NCI-H446 (cell line): Measurements from ENCODE around the gene CPAMD8.
"Not testable (repeated sequence)": the region's sequence is repeated elsewhere in the genome, so short reads cannot be mapped to it uniquely, and the experiment has no call there.

Source experiments
- DNase-seq, 2 experiments: peaks; one replicate each; lab custom pipeline; 2025; lab: John Stamatoyannopoulos, UW

The CPAMD8 gene

DNA sequence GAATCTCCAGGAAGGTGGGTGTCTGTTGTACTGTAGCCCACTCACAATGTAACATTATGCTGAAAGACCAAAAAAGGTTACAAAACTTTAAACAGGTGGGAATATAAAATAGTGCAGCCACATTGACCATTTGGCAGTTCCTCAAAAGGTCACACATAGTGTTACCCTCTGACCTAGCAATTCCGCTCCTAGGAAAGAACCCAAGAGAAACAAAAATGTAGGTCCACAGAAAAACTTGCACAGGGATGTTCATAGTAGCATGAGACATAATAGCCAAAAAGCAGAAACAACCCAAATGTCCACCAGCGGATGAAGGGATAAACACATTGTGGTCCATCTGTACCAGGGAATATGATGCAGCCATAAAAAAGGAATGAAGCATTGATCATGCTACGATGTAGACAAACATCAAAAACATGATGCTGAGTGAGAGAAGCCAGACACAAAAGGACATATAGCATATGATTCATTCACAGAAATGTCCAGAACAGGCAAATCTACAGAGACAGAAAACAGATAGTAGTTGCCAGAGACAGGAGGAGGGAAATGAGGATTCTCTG is 27.9 kb downstream of the CPAMD8 start:
- no peak for DNase-seq

DNA sequence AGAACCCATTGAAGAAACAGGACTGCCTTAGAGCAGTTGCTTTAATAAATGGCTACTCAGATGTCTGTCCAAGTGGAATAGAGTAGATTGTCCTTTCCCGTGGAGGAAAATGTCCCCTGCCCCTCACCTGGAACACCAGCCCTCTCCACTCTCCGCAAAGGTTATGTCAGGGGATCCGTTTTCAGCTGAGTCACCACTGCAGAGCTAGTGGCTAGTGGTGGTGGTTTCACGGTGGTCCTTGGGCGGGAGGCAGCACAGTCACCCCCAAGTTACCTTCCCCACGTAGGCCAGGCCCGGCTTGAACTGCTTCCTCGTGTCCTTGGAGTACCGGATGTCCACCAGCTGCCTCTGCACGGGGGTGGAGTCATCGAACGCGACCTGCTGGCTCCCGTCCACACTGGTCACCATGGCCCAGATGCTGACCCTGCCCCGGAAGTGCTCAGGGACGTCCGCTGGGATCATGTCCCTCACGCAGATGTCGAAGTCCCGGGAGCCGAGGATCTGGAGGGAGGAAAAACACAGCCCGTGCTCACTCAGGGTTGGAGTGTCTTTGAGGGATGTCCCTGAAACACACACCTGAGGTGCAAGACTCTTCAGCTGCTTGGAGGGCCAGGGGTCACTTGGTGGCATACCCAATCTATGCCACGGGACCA is 29.6 kb downstream of the CPAMD8 start:
- DNase-seq: not testable (repeated sequence)

DNA sequence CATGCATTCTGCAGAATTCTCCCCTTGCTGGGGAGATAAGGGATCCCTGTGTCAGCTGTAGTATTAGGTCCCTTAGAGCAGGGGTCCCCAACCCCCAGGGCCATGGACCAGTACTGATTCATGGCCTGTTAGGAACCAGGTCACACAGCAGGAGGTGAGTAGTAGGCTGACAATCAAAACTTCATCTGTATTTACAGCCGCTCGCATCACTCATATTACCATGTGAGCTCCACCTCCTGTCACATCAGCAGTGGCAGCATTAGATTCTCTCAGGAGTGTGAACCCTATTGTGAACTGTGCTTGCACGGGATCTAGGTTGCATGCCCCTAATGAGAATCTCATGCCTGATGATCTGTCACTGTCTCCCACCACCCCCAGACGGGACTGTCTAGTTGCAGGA is 37.9 kb downstream of the CPAMD8 start:
- DNase-seq: no peak

DNA sequence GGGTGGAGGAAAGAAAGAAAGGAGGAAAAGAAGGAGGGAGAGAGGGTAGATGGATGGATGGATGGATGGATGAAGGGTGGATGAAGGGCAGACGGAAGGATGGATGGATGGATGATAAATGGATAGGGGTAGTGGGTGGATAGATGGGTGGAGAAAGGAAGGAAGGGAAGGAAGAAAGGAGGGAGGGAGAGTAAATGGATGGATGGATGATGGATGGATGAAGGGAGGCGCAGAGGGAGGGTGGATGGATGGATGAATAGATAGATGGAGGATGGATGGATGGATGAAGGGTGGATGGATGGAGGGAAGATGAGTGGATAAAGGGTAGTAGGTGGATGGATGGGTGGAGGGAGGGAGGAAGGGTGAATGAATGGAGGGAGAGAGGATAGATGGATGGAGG is 41.2 kb downstream of the CPAMD8 start:
- no peak for DNase-seq

DNA sequence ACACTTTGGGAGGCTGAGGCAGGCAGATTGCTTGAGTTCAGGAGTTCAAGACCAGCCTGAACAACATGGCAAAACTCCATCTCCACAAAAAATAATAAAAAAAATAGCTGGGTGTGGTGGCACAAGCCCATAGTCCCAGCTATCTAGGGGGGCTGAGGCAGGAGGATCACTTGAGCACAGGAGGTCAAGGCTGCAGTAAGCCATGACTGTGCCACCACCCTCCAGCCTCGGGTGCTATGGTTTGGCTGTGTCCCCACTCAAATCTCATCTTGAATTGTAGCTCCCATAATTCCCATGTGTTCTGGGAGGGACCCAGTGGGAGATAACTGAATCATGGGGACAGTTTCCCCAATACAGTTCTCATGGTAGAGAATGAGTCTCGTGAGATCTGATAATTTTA is 44.0 kb downstream of the CPAMD8 start:
- not testable (repeated sequence) for DNase-seq

DNA sequence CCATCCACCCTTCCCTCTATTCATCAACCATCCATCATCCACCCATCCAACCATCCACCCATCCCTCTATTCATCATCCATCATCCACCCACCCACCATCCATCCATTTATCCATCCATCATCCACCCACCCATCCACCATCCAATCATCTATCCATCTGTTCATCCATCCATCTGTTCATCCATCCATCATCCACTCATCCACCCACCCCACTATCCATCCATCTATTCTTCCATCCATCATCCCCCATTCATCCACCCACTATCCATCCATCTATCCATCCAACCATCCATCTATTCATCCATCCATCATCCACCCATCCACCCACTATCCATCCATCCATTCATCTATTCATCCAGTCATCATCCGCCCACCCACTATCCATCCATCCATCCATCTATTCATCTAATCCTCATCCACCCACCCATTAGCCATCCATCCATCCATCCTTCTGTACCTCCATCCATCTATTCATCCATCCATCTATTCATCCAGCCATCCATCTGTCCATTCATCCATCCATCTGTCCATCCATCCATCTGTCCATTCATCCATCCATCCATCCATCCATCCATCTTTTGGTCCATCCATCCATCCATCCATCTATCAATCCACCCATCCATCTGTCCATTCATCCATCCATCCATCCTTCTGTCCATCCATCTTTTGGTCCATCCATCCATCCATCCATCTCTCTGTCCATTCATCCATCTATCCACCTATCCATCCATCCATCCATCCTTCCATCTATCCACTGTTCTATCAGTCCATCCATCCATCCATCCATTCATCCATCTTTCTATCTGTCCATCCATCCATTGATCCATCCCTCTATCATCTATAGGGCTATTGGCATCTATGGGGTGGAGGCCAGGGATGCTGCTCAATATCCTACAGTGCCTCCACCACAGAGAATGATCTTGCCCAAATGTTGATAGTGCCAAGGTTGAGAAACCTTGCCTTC is 47.5 kb downstream of the CPAMD8 start:
- DNase-seq: no peak

DNA sequence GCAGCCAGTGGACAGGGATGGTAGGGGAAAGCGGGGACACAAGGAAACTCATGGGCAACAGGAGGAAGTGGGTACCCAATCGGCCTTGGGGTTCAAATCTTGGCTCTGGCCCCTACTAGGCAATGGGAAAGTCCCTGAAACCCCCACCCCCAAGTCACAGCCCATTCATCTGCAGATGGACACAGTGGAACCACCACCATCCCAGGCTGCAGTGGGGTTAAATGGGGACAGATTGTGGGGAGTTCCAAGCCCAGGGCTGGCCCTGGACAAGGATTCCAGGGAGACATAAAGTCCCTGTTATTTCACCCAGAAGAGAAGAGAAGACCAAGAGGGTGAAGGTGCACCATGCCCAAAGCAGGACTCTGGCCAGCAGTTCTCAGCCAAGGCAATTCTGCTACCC is 48.5 kb downstream of the CPAMD8 start:
- DNase-seq: no peak

DNA sequence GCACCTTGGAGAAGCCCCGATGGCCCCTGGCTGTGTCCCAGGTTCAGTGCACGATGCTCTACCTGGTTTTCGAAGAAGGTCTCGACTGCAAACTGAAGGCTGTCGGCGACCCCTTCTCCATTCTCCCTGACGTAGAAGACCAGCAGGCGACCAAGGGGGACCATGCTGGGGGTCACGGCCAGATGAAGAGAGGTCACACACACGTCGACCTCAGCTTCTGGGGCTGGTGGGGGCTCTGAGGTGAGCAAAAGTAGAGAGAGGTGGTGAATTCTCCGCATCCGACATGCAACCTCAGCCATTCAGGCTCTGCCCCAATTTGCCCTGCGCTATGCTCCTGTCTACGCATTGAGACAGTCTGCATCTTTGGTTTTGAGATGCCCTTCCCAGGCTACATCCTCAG is 49.3 kb downstream of the CPAMD8 start:
- no peak for DNase-seq

DNA sequence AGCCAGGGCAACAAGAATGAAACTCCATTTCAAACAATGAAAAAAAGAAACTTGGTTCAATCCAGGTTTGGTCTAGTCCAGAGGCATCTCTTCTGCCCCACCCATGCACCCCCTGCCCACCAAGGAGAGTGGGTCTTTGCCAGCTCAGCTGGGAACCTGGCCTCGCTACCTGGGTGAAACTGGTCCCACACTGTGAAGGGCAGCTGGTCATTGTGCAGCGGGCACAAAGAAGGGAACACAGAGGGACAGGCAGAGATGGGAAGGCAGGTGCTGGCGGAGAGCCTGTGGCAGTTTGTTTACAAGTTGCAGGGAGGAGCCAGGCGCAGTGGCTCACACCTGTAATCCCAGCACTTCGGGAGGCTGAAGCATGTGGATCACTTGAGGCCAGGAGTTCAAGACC is 50.2 kb downstream of the CPAMD8 start:
- DNase-seq: no peak

DNA sequence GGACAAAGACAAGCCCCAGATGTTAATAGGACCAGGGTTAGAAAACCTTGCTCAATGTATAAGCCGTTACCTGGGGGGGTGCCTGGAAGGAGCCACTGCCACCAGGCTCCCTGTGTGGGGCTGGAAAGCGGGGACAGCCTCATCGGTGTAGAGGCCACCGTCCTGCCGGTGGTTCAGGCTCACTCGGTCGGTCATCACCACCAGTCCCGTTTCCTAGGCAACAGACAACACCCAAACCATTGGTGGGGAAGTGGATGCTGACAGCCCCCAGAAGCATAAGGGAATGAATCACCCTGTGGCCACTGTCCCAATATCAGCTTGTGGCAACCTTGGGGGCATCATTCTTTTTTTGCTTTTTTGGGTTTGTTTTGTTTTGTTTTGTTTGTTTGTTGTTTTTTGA is 55.8 kb downstream of the CPAMD8 start:
- no peak for DNase-seq

DNA sequence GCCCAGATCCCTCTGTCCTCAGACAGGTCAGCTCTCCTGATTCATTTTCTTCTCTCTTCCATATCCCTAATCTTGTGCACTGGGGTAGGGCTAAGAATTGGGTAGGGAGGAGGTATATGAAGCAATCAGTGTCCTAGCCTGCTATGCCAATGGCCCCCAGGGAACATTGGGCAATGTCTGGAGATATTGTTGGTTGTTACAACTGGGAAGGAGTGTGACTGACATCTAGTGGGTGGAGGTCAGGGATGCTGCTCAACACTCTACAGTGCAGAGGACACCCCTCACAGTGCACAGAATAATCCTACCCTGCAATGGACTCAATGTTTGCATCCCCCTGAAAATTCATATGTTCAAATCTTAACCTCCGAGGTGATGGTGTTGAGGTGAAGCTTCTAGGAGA is 57.5 kb downstream of the CPAMD8 start:
- DNase-seq: peak in 1 of 2 experiments; percentile 5

DNA sequence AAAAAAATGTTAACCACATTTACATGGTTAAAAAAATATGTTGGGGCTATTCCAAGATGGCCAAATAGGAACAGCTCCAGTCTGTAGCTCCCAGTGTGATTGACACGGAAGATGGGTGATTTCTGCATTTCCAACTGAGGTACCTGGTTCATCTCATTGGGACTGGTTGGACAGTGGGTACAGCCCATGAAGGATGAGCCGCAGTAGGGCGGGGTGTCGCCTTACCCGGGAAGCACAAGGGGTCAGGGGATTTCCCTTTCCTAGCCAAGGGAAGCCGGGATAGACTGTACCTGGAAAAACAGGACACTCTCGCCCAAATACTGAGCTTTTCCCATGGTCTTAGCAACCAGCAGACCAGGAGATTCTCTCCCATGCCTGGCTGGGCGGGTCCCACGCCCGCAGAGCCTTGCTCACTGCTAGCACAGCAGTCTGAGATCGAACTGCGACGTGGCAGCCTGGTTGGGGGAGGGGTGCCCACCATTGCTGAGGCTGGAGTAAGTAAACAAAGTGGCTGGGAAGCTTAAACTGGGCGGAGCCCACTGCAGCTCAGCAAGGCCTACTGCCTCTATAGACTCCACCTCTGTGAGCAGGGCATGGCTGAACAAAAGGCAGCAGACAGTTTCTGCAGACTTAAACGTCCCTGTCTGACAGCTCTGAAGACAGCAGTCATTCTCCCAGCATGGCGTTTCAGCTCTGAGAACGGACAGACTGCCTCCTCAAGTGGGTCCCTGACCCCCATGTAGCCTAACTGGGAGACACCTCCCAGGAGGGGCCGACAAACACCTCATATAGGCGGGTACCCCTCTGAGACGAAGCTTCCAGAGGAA is 65.4 kb downstream of the CPAMD8 start:
- DNase-seq: peak in 1 of 2 experiments; percentile 12

DNA sequence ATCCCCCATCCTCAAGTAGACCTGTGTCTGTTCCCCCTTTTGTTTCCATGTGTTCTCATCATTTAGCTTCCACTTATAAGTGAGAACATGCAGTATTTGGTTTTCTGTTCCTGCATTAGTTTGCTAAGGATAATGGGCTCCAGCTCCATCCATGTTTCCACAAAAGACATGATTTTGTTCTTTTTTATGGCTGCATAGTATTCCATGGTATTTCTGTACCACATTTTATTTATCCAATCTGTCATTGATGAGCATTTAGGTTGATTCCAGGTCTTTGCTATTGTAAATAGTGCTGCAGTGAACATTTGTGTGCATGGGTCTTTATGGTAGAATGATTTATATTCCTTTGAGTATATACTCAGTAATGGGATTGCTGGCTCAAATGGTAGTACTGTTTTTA is 68.3 kb downstream of the CPAMD8 start:
- DNase-seq: not testable (repeated sequence)

DNA sequence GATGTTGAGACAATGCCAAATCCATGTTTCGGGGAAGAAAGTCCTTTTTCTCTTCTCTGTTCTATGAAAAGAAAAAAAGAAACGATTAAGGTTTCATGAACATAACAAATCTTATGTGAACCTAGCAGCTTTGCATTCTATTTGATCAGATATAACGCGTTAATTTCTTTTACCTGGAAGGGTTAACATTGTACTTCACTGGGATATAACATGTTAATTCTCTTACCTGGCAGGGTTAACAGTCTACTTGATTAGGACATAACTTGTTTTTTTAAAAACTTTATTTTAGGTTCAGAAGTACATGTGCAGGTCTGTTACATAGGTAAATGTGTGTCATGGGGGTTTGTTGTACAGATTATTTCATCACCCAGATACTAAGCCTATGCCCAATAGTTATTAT is 68.8 kb downstream of the CPAMD8 start:
- DNase-seq: no peak

DNA sequence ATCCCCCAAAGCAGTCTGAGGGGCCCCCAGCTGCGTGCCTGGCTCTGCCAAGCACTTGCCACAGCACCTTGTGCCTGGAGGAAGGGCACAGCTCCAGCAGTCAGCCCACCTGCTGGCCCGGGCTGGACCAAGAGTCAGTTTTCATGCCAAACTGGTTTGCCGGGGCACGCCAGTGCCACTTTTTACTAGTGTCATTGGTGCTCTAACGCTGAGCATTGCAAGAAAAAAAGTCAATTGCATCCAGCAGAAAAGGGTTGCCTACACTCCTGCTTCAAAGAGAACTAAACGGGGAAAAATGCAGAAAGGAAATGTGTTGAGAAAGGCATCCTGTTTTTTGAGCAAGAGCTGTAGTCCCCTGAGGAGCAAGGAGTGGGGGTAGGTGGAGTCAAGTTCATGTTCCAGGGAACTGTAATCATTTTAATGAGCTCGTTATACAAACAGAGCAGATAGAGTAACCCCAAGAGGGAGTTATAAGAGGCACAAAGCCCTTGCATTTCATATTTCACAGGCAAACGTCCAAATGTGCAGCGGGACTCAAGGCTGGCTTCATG is 69.4 kb downstream of the CPAMD8 start:
- peak in 1 of 2 experiments; percentile 21 for DNase-seq

DNA sequence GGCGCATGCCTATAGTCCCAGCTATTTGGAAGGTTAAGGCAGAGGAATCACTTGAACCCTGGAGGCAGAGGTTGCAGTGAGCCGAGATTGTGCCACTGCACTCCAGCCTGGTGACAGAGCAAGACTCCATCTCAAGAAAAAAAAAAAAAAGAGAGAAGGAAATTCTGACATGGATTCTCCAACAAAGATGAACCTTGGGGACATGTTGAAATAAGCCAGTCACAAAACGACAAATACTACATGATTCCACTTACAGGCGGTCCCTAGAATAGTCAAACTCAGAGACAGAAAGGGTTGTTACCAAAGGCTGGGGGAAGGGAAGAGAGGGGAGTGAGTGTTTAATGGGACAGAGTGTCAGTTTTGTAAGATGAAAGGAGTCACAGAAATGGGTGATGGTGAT is 71.4 kb downstream of the CPAMD8 start:
- DNase-seq: no peak

DNA sequence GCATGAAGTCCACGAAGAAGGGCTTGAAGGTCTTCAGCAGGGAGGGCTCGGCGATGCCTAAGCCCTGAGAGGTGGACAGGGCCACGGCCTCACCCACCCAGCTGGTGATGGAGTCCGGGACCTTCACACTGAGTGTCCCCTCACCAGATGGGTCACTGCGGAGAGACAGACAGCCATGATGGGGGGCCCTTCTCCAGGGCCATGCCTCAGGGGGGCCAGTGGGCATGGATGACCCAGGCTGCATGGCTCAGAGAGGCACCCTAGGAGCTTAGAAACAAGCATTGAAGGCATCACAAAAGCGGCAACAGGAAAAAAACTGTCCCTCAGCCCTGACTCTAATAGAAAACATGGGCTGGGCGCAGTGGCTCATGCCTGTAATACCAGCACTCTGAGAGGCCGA is 74.6 kb downstream of the CPAMD8 start:
- DNase-seq: no peak

DNA sequence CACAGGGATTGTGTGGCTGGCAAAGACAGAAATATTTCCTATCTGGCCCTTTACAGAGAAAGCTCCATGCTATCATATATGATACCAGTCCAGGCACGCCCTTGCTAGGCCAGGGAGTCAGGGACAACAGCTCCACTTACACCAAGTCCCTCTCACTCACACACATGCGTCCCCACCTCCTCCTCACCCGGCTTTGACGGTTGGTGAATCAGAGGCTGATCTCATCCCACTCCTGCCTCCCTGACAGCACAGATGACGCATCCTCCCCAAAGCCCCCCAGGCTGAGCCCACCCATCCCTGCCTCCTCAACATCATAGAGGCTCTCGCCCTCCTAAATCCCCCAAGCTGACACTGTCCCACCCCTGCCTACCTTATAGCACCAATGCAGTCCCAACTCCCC is 75.1 kb downstream of the CPAMD8 start:
- no peak for DNase-seq

DNA sequence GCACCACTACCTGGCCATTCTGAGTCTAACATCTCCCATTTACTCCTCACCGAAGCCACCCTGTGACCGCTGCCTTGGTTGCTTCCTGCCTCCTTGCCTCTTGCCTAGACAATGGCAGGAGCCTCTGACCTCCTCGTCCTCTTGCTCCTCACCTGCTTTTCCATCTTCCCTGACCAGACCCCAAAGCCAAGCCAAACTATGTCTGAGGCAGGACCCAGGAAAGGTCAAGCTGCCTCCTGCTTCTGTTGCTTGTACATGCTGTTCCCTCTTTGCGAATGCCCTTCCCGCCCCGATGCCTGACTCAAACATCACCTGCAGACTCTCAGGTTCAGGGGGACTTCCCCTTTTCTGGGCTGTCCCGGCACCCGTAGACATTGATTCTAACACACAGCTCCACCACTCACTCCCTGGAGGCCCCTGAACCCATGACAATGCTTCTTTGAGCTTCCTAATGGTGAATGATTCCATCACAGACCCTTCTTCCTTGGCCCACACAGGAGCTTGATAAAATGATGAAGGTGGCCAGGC is 77.0 kb downstream of the CPAMD8 start:
- no peak for DNase-seq

DNA sequence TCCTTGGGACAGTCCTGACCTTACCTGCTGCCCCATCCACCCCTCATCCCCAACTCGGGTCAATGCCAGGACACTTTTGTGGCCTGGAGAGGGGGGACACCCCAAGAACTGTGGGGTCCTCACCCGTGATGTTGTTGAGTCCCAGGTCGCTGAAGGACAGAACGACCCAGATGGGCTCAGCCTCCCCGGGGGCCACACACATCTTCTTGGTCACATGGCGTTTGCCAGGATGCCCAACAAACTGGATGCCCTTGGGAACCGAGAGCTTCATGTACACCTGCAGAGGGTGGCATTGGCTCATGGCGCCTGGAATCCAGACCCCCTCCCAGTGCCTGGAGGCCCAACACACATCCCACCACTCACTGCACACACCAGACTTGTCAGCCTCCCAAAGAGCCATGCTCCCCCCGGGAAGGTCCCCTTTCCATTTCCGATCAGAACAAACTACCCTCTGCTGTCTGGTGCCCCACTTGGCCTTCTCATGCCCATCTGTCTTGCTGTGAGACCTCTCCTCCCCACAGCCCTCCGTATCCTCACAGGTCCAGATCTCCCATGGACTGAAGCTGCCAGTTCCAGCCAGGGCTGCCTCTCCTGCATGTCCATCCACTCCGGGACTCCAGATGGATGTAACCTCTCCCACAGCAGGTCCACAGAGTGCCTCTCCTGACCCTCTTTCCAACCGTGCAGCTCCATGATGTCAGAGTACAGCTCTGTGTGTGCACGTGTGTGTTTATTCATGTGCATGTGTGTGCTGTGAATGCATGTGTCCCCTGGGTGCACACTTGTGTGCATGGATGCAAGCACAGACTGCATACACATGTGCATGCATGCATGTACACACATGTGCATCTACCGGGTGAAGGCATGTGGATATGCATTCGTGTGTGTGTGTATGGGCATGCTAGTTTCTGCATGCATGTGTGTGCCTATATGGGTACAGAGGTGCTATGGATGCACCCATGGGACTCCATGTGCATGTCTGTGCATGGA is 79.4 kb downstream of the CPAMD8 start:
- DNase-seq: no peak
